CD14-positive monocyte (primary cell): ENCODE measurements around the gene MAGEC2. TPM values are rescaled to one million over a fixed set of nuclear protein-coding genes. Genes with fewer than 3 reads are reported as not detected.

ENCODE experiments used
- DNase-seq, 3 donors: peaks; one replicate each; pipeline ENCODE4 v3.0.0-alpha.2; 2011 to 2022
- H2AFZ ChIP-seq: 2 replicates; pipeline ENCODE4 v1.6.0; 2012; ENCODE audit warnings: mild to moderate bottlenecking, low read depth, low read length, inconsistent platforms; ENCODE audit not compliant: insufficient read depth, poor library complexity, severe bottlenecking
- H3K27ac ChIP-seq, 2 donors: 1 replicate in 1 of 2; 2 replicates in 1 of 2; pipeline ENCODE4 v1.5.1; 2012 to 2013; ENCODE audit warnings: low read length in 2 of 2, control low read depth in 1 of 2, inconsistent platforms in 1 of 2, low read depth in 1 of 2, mild to moderate bottlenecking in 1 of 2
- H3K27me3 ChIP-seq, 2 donors: one replicate each; pipeline versions ENCODE4 v1.6.0 to v1.6.1; 2011 to 2013; ENCODE audit warnings: low read length in 2 of 2; ENCODE audit not compliant: control insufficient read depth in 2 of 2, insufficient read depth in 2 of 2
- H3K36me3 ChIP-seq, 2 donors: replicated peaks in 1 of 2; 1 replicate in 1 of 2; 2 replicates in 1 of 2; pipeline versions ENCODE4 v1.5.1 to v1.6.1; 2012 to 2013; ENCODE audit warnings: low read length in 2 of 2, control low read depth in 1 of 2, inconsistent platforms in 1 of 2, mild to moderate bottlenecking in 1 of 2; ENCODE audit not compliant: insufficient read depth in 2 of 2, control insufficient read depth in 1 of 2
- H3K4me1 ChIP-seq, 2 donors: 1 replicate in 1 of 2; 2 replicates in 1 of 2; pipeline versions ENCODE4 v1.5.1 to v1.6.1; 2012 to 2013; ENCODE audit warnings: low read length in 2 of 2, control low read depth in 1 of 2, inconsistent platforms in 1 of 2, mild to moderate bottlenecking in 1 of 2, moderate library complexity in 1 of 2; ENCODE audit not compliant: insufficient read depth in 2 of 2, control insufficient read depth in 1 of 2
- H3K4me2 ChIP-seq: replicated peaks from 2 replicates; pipeline ENCODE3; 2012; ENCODE audit warnings: low read length, moderate library complexity, mild to moderate bottlenecking; ENCODE audit not compliant: poor library complexity, severe bottlenecking; ENCODE audit errors: extremely low read depth
- H3K4me3 ChIP-seq, 3 experiments: fragments of 200-600 bp in 1 of 3; sonication (generic) in 1 of 3; replicated peaks in 1 of 3; 1 replicate in 2 of 3; 2 replicates in 1 of 3; pipeline ENCODE4 v1.5.1; 2011 to 2013; ENCODE audit warnings: low read length in 3 of 3, mild to moderate bottlenecking in 3 of 3, control low read depth in 2 of 3, low read depth in 2 of 3, inconsistent platforms in 1 of 3, moderate library complexity in 1 of 3
- H3K79me2 ChIP-seq: 2 replicates; pipeline ENCODE4 v1.6.0; 2012; ENCODE audit warnings: mild to moderate bottlenecking, control low read depth, inconsistent platforms, low read length, moderate library complexity; ENCODE audit not compliant: insufficient read depth
- H3K9ac ChIP-seq: 2 replicates; pipeline ENCODE4 v1.6.0; 2017; ENCODE audit warnings: low read length, mild to moderate bottlenecking; ENCODE audit not compliant: insufficient read depth, poor library complexity, severe bottlenecking
- H3K9me3 ChIP-seq, 2 donors: replicated peaks in 1 of 2; 1 replicate in 1 of 2; 2 replicates in 1 of 2; pipeline versions ENCODE4 v1.5.1 to v1.6.1; 2012 to 2013; ENCODE audit warnings: low read length in 2 of 2, control low read depth in 1 of 2; ENCODE audit not compliant: control insufficient read depth in 1 of 2, insufficient read depth in 1 of 2
- H4K20me1 ChIP-seq: 2 replicates; pipeline ENCODE4 v1.6.0; 2012; ENCODE audit warnings: mild to moderate bottlenecking, low read length, control low read depth, moderate library complexity; ENCODE audit not compliant: insufficient read depth
- H3K27ac Mint-ChIP-seq, 7 donors: one replicate each; pipeline ENCODE4 v1.8.0; 2020; ENCODE audit warnings: mild to moderate bottlenecking in 7 of 7, mixed read lengths in 7 of 7, moderate library complexity in 6 of 7, inconsistent platforms in 2 of 7
- H3K27me3 Mint-ChIP-seq, 3 donors: one replicate each; pipeline ENCODE4 v1.8.0; 2021 to 2022; ENCODE audit warnings: low read depth in 3 of 3, mild to moderate bottlenecking in 3 of 3, mixed read lengths in 3 of 3, moderate library complexity in 3 of 3, inconsistent platforms in 1 of 3
- H3K36me3 Mint-ChIP-seq, 2 donors: one replicate each; pipeline ENCODE4 v1.8.0; 2020; ENCODE audit warnings: mixed read lengths in 2 of 2, inconsistent platforms in 1 of 2, mild to moderate bottlenecking in 1 of 2
- H3K4me1 Mint-ChIP-seq: one replicate; pipeline ENCODE4 v1.8.0; 2020; ENCODE audit warnings: mild to moderate bottlenecking, mixed read lengths
- H3K4me3 Mint-ChIP-seq, 2 donors: one replicate each; pipeline ENCODE4 v1.8.0; 2020; ENCODE audit warnings: mild to moderate bottlenecking in 2 of 2, mixed read lengths in 2 of 2, moderate library complexity in 1 of 2
- H3K9me3 Mint-ChIP-seq, 7 donors: one replicate each; pipeline ENCODE4 v1.8.0; 2020 to 2022; ENCODE audit warnings: mixed read lengths in 7 of 7, mild to moderate bottlenecking in 6 of 7, moderate library complexity in 6 of 7, inconsistent platforms in 2 of 7
- WGBS: methylation state at CpG from one replicate; pipeline ENCODE4 v1.1.5; 2013; ENCODE audit warnings: missing lambda C conversion rate; ENCODE audit not compliant: insufficient coverage; 5-methylcytosine and 5-hydroxymethylcytosine counted together
- intact Hi-C, 2 donors: fragments of 100-400 bp; cut with micrococcal nuclease; formaldehyde crosslinking; loops; one replicate each; pipeline versions ENCODE4 v1.15.0 to v1.15.1; 2023
- polyA plus RNA-seq, 3 donors: library from polyadenylated mRNA; depleted of rRNA in 1 of 3; unstranded in 2 of 3; stranded (reverse) in 1 of 3; fragments of 300-500 nt in 2 of 3; fragments of >200 nt in 1 of 3; fragmentation: Illumina TruSeq in 2 of 3; gene quantifications; 1 replicate in 2 of 3; 2 replicates in 1 of 3; pipeline ENCODE4 v1.2.3, GENCODE V29; 2012 to 2021
- TF ChIP-seq, protein P1 (sequence below): fragments of 200-600 bp; IDR thresholded peaks from one replicate; pipeline ENCODE4 v1.8.0; 2022; ENCODE audit warnings: antibody characterized with exemption, mild to moderate bottlenecking

Gene MAGEC2
- polyA plus RNA-seq, 3 donors = not detected

GRCh38 chrX:142251202-142251601 is 46.1 kb upstream of the MAGEC2 start:
- Mint-ChIP-seq H3K4me3 (no peak overlapping the region), H3K27me3 (no peaks in the 10 kb centered on the region), H3K27ac (no peak overlapping the region), H3K36me3 (no peaks in the 10 kb centered on the region), H3K9me3 (peaks cover 0 to 4% (median 0%) of the 10 kb centered on the region in 7 donors), H3K4me1 (no peaks in the 10 kb centered on the region)
- no peaks in the 10 kb centered on the region for H3K36me3 ChIP-seq
- peaks cover 0 to 8% of the 10 kb centered on the region in 2 donors for H3K9me3 ChIP-seq
- no peaks in the 10 kb centered on the region for H4K20me1 ChIP-seq
- TF ChIP-seq, protein P1, sequence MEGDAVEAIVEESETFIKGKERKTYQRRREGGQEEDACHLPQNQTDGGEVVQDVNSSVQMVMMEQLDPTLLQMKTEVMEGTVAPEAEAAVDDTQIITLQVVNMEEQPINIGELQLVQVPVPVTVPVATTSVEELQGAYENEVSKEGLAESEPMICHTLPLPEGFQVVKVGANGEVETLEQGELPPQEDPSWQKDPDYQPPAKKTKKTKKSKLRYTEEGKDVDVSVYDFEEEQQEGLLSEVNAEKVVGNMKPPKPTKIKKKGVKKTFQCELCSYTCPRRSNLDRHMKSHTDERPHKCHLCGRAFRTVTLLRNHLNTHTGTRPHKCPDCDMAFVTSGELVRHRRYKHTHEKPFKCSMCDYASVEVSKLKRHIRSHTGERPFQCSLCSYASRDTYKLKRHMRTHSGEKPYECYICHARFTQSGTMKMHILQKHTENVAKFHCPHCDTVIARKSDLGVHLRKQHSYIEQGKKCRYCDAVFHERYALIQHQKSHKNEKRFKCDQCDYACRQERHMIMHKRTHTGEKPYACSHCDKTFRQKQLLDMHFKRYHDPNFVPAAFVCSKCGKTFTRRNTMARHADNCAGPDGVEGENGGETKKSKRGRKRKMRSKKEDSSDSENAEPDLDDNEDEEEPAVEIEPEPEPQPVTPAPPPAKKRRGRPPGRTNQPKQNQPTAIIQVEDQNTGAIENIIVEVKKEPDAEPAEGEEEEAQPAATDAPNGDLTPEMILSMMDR = no peak
- H3K79me2 ChIP-seq = no peaks in the 10 kb centered on the region
- H3K4me3 ChIP-seq = no peak overlapping the region
- DNase-seq = no peak
- H3K4me2 ChIP-seq = no peak overlapping the region
- no peaks in the 10 kb centered on the region for H3K4me1 ChIP-seq
- no peak overlapping the region for H3K9ac ChIP-seq
- H3K27me3 ChIP-seq = no peaks in the 10 kb centered on the region
- intact Hi-C loops = no loop called here
- no CpG with 5 or more reads among the region's 4 CpGs for WGBS
- no peak overlapping the region for H3K27ac ChIP-seq
- no peak overlapping the region for H2AFZ ChIP-seq

- H3K9me3 ChIP-seq = peaks cover 0 to 8% of the 10 kb centered on the region in 2 donors
- 67% methylated on average over 1 of the region's 4 CpGs for WGBS
- Mint-ChIP-seq H3K4me3 (no peak overlapping the region), H3K9me3 (peaks cover 0 to 5% (median 0%) of the 10 kb centered on the region in 7 donors), H3K27ac (no peak overlapping the region), H3K27me3 (no peaks in the 10 kb centered on the region), H3K36me3 (no peaks in the 10 kb centered on the region), H3K4me1 (no peaks in the 10 kb centered on the region)
- intact Hi-C loops = no loop called here
- H2AFZ ChIP-seq = no peak overlapping the region
- no peaks in the 10 kb centered on the region for H4K20me1 ChIP-seq
- H3K4me3 ChIP-seq = no peak overlapping the region
- no peaks in the 10 kb centered on the region for H3K27me3 ChIP-seq
- H3K27ac ChIP-seq = no peak overlapping the region
- DNase-seq = no peak
- no peak overlapping the region for H3K4me2 ChIP-seq
- H3K4me1 ChIP-seq = no peaks in the 10 kb centered on the region
- TF ChIP-seq, protein P1 = no peak
- H3K79me2 ChIP-seq = no peaks in the 10 kb centered on the region
- no peak overlapping the region for H3K9ac ChIP-seq
- H3K36me3 ChIP-seq = no peaks in the 10 kb centered on the region
These were observed 45.4 kb upstream of the MAGEC2 start for GRCh38 chrX:142250502-142250901.
